Measurements from ENCODE around the gene NEMP1. TPM values are rescaled to one million over a fixed set of nuclear protein-coding genes. Genes with fewer than 3 reads are reported as not detected.

The NEMP1 gene
- total RNA-seq, 1 donor from 2014 or later, result 7.8 TPM

GRCh38 chr12:57051011-57051410 lies 27.6 kb downstream of the NEMP1 start:
- DNase-seq, result no peak

DNA sequence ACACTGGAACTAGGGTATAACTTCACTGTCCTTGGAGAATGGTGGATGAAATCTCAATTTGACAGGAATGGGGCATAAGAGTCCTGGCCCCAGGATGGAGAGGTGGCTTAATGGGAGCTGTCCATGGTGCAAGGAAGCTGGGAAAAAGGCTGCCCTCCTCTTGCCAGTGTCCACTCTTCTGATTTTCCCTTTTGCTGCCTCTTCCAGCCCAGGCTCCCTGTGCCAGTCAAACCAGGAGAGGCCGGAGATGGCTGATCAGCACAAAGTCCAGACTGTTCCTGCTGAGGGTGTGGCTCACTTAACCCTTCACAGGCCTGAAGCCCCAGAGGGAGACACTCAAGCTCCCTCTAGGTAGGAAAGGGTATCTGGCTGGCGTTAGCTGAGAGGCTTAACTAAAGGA lies 28.7 kb downstream of the NEMP1 start, which contains the start of gene MYO1A:
MYO1A (minus strand) TSS at position 240 of the 400 bp plus-strand sequence. CDS start 1,806 bp downstream, outside the sequence.
- DNase-seq, result peak; percentile 13

- no peak for DNase-seq
Measured at GRCh38 chr12:57049119-57049446, 29.5 kb downstream of the NEMP1 start.

DNA sequence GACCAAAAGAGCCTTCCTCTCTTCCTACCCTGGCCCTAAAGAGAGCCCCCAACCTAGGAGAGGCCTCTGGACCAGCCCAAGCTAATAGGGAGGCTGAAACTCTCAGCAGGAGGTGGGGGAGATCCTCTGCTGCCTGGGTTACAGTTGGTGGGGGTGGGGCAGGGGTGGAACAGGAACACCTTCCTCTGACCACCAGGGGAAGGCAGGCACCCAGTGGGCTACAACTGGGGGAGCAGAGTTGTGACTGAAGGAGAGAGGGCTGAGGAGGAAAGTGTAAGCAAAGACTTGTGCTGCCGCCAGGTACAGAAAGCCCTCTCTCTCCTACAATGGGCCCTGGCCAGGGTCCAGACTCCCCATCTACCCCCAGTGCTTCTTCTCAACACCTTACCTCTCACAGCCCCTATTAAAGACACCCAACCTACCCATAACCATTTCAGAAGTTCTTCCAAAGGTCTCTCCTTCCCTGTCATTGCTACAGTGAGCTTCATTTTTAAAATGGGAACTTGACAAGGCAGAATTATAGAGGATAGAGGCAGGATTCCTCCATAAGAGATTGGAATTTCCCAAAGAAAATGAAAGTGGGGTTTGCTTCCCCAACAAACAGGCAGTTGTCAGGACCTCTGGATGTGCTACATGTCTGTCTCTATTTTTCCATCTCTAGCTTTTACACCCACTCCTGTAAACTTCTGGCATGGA lies 30.0 kb downstream of the NEMP1 start:
- no peak for DNase-seq

DNA sequence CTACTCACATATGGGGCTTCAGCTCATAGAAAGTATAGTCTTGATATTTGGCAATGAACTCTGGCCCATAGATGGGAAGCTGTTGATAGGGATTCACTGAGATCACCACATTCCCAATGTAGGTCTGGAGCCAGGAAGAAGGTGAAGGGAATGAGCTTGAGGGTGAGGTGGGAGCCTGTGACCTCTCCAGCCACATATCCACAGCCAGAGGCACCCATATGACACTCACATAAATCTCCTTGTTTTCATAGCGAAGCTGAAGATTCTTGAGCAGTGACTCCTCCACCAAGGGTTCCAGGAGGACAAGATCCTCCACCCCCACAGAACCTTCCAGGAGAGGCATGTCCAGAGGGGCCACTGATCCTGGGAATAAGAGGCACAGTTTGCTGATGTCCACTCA lies 30.6 kb downstream of the NEMP1 start:
- no peak for DNase-seq

DNA sequence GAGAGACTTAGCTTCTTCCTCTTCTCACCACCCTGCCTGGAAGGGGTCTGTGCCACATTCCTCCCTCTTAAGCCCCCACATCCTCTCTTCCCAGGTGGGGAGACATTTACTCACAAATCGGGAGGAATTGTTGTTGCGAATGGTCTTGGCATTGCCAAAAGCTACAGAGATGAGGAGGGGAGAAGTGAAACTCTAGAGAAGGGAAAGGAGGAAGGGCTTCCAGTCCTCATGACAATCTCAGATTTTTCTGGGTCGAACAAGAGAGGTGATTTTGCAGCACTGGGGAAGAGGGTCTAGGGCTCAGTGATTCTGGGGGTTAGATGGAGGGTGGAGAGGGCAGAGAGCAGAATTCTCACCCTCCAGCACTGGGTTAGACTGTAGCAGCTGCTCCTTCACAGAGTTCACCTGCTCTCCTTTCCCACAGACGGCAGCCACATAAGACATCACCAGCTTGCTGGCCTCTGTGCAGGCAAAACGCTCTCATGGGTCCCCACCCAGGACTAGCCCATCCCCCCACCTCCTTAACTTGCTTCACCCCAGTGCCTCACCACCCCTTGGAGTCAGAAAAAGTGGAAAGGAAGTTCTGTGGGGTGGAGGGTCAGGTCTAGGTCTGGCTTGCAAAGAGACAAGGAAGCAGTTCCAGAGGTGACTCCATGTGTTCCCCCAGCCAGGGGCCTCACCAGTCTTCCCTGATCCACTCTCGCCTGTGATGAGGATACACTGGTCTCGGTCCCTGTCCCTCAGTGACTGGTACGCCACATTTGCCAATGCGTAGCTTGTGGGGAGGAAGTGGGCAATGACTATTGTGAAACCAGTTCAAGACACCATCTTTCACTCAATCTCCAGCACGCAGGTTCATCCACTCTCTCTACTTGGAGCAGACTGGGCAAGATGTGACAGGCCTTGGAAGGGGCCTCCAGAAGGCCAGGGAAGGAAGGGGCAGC lies 31.4 kb downstream of the NEMP1 start:
- no peak for DNase-seq

DNA sequence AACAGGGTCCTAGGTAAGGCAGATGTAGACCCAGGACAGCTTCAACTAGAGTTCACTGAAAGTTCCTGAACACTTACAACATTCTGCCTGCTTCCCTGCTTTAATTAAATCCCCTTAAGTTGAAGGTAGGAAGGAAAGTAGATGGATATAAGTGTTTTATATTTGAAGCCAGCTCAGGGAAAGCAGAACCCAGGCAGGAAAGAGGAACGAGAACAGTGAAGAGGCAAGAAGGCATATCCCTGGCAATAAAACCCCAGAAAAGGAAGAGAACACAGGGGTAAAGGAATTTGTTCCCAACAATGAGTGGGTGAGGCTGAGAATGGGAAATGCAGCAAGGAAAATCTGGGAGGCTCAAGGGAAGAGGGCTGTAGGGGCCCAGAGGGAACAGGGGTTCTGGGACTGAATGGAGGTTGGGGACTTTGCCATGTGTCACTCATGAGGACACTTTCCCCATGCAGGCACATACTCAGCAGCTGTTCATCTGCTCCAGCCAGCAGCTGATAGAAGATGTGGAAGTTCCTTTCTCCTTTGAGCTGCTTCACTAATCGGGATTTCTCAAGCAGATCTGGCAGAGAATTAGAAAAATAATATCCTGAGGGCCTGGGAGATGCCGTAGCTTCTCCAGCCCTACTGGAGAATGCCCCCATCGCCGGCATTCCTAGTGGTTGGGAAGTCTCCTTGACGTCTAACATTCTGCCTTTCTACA lies 32.4 kb downstream of the NEMP1 start:
- no peak for DNase-seq

- DNase-seq, result no peak
Measured at GRCh38 chr12:57044889-57045288, 33.7 kb downstream of the NEMP1 start.

- no peak for DNase-seq
Measured at GRCh38 chr12:57044468-57044867, 34.1 kb downstream of the NEMP1 start.

- no peak for DNase-seq
Measured at GRCh38 chr12:57042695-57043094, 35.9 kb downstream of the NEMP1 start.

DNA sequence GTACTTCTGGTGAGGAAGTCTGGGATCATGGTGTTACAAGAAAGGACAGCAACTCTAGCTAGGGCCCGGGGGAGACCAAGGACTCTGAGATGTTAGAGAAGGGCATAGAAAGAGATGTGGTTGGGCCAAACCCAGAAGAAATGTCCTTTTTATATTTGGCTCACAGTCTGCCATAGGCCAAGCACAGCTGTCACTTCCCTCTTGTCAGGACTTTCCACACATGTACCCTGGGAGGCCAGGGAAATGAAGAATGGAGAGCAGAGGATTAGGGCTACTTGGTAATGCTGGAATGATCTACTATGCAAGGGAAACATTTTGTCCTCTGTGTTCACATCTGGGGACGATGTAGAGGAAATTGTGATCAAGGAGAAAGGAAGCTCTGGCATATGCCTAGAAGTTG lies 37.8 kb downstream of the NEMP1 start:
- no peak for DNase-seq

- DNase-seq, result no peak
Measured at GRCh38 chr12:57040211-57040610, 38.4 kb downstream of the NEMP1 start.

DNA sequence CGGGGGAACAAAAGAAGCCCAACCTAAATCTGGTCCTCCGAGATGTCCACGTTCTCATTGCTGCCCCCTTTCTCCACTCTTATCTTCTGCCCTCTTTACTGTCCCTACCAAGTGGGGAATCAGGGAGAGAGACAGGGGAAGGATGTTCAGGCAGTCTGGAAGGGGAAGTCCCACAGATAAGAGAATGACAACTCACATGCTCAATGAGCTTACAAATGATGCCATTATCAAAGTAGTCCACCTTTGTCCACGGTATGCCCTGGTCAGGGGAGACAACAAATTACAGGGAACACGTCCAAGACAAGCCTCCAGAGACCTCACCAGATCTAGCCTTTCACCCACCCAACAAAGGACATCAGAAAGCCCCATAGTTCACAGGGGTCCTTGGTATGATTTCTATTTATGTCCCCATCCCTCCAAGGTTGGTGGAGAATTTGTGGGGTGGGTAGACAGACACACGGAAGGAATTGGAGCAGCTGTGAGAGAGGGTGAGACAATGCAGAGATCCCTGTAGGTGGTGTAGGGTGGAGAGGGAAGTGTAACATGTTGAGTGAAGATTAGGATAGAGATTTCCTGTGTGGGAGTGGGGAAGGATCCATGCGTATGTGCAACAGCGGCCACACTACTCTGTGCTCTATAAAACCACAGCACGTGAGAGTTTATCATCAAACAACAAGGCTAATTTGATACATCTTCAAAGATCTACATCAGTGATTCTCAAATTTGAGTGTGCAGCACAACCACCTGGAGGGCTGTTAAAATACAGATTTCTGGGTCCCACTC lies 39.4 kb downstream of the NEMP1 start:
- no peak for DNase-seq

GRCh38 chr12:57037264-57037663 lies 41.3 kb downstream of the NEMP1 start:
- no peak for DNase-seq

DNA sequence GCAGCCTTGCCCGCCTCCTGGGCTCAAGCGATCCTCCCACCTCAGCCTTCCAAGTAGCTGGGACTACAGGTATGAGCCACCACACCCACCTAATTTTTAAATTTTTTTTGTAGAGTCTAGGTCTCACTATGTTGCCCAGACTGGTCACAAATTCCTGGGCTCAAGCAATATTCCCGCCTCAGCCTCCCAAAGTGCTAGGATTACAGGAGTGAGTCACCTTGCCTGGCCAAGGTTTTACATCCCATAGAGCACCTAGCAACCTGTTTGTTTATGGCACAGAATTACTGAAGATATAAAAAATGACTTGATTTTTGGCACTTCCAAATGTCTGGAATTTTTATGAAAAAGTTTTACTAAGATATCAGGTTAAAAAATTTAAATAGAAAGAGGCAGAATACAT lies 45.2 kb downstream of the NEMP1 start:
- no peak for DNase-seq

DNA sequence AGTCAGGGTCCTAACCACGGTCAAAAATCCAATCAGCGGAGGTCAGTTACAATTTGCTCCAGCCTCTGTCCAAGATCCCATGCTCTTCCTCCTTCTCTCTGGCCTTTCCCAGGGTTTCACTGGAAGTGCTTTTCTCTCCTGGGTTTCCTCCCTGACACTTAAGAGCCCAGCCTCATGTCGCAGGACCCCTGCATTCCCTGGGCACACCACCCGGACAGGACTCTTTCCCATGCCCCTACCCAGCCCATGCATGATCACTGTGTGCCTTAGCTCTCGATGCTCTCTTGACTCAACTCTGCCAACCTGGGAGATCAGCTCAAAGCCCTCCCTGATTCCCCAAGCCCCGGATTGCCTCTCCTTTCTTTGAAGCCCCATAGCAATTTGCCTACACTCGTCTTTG lies 46.8 kb downstream of the NEMP1 start:
- DNase-seq, result no peak

- DNase-seq, result peak; percentile 12
Measured at GRCh38 chr12:57031138-57031725, 47.4 kb downstream of the NEMP1 start.

DNA sequence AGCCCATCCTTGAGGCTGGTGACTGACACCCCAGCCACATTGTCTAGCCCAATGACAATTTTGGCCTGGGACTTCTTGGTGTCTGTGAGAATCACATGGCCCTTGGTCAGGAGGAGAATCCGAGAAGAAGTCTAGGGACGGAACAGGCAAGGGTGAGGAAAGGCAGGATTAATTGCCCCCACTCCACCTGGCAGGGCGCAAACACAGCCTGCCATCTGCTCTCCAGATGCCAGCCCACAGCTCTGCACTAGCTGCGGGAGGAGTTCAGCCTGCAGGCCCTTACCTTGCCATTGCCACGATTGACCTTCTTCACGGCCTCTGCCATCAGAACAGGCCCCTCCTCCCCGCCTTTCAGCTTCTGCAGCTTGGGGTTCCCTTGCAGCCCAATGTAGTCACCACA lies 49.1 kb downstream of the NEMP1 start:
- DNase-seq, result no peak

DNA sequence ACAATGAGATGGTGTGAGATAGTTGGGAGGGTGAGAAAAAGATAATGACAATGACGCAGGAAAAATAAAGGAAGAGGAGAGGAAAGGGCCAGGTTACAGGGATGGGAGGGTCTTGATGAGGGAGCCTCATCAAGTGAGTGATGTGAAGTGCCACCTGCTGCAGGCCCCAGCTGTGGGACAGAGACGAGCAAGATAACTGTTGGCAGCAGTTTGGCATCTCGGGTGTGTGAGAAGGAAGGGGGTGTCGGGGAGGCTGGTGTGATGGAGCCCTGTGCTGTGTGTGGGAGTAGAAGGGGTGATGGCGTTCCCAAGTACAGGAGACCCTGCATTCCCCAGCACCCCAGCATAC lies 50.8 kb downstream of the NEMP1 start:
- no peak for DNase-seq

- no peak for DNase-seq
Measured at GRCh38 chr12:57027011-57027804, 51.4 kb downstream of the NEMP1 start.

GRCh38 chr12:57025196-57025595 lies 53.4 kb downstream of the NEMP1 start:
- no peak for DNase-seq

All from dermis blood vessel endothelial cell (primary cell).